HepG2 (cell line): Measurements from ENCODE around the gene PRSS48. TPM values are rescaled to one million over a fixed set of nuclear protein-coding genes. Genes with fewer than 3 reads are reported as not detected.

ENCODE experiments used
- AGO1 ChIP-seq: fragments of 200-400 bp; formaldehyde crosslinking; IDR thresholded peaks from 2 replicates; pipeline ENCODE4 v1.6.1; 2017; ENCODE audit warnings: mild to moderate bottlenecking, low read depth, low read length, moderate library complexity; ENCODE audit not compliant: poor library complexity, severe bottlenecking
- CCDC6 ChIP-seq: sonication (generic); formaldehyde crosslinking; IDR thresholded peaks from 2 replicates; pipeline ENCODE4 v1.8.1; 2022; ENCODE audit warnings: mild to moderate bottlenecking, missing genetic modification reagents, moderate library complexity
- GLI4 ChIP-seq: sonication (generic); formaldehyde crosslinking; IDR thresholded peaks from 2 replicates; pipeline ENCODE4 v1.5.1; 2020; ENCODE audit warnings: missing genetic modification reagents, mild to moderate bottlenecking, moderate library complexity, borderline replicate concordance
- HOXA3 ChIP-seq: sonication (generic); formaldehyde crosslinking; IDR thresholded peaks from 2 replicates; pipeline ENCODE4 v1.5.0; 2020; ENCODE audit warnings: missing genetic modification reagents
- LBX2 ChIP-seq: sonication (generic); formaldehyde crosslinking; IDR thresholded peaks from 2 replicates; pipeline ENCODE4 v1.5.0; 2020; ENCODE audit warnings: missing genetic modification reagents, mild to moderate bottlenecking, borderline replicate concordance
- NR2C2 ChIP-seq: sonication (generic); formaldehyde crosslinking; IDR thresholded peaks from 2 replicates; pipeline ENCODE4 v1.4.0; 2020; ENCODE audit warnings: missing genetic modification reagents, mild to moderate bottlenecking, moderate library complexity, borderline replicate concordance
- SALL1 ChIP-seq: sonication (generic); formaldehyde crosslinking; IDR thresholded peaks from 2 replicates; pipeline ENCODE4 v1.8.0; 2022; ENCODE audit warnings: mild to moderate bottlenecking, missing genetic modification reagents
- SIX1 ChIP-seq: sonication (generic); formaldehyde crosslinking; IDR thresholded peaks from 2 replicates; pipeline ENCODE4 v1.4.0; 2020; ENCODE audit warnings: missing genetic modification reagents, borderline replicate concordance
- ZFP37 ChIP-seq: sonication (generic); formaldehyde crosslinking; IDR thresholded peaks from 2 replicates; pipeline ENCODE4 v1.4.0; 2020; ENCODE audit warnings: missing genetic modification reagents, borderline replicate concordance
- ZNF121 ChIP-seq: sonication (generic); formaldehyde crosslinking; IDR thresholded peaks from 2 replicates; pipeline ENCODE4 v1.5.0; 2020; ENCODE audit warnings: mild to moderate bottlenecking, missing genetic modification reagents
- ZNF180 ChIP-seq: sonication (generic); formaldehyde crosslinking; IDR thresholded peaks from 2 replicates; pipeline ENCODE4 v1.4.0; 2020; ENCODE audit warnings: low read depth, missing genetic modification reagents, borderline replicate concordance
- ZNF3 ChIP-seq: IDR thresholded peaks from 2 replicates; pipeline ENCODE4 v1.7.0; 2017; ENCODE audit warnings: inconsistent platforms
- ZNF407 ChIP-seq: sonication (generic); formaldehyde crosslinking; IDR thresholded peaks from one replicate; pipeline ENCODE4 v1.5.1; 2020; ENCODE audit warnings: mild to moderate bottlenecking, missing genetic modification reagents; ENCODE audit errors: not compliant biosample characterization
- ZNF709 ChIP-seq: sonication (generic); formaldehyde crosslinking; IDR thresholded peaks from 2 replicates; pipeline ENCODE4 v1.5.0; 2020; ENCODE audit warnings: mild to moderate bottlenecking, missing genetic modification reagents
- ZNF770 ChIP-seq: sonication (generic); formaldehyde crosslinking; IDR thresholded peaks from 2 replicates; pipeline ENCODE4 v1.5.0; 2020; ENCODE audit warnings: mild to moderate bottlenecking, missing genetic modification reagents
- ZSCAN30 ChIP-seq: sonication (generic); formaldehyde crosslinking; IDR thresholded peaks from 2 replicates; pipeline ENCODE4 v1.5.0; 2020; ENCODE audit warnings: mild to moderate bottlenecking, missing genetic modification reagents
- polyA plus RNA-seq, 8 experiments: library from polyadenylated mRNA; depleted of rRNA in 3 of 8; stranded (reverse) in 7 of 8; unstranded in 1 of 8; fragments of >200 nt; fragmentation: Illumina TruSeq in 4 of 8; extraction: Trizol in 4 of 8; gene quantifications; 2 replicates each; pipeline versions ENCODE4 v1.2.1 to v1.2.3, GENCODE V29; 2011 to 2016; ENCODE audit warnings: low read depth in 4 of 8, missing spikeins in 1 of 8, mixed read lengths in 1 of 8; ENCODE audit not compliant: insufficient read depth in 1 of 8
- total RNA-seq, 5 experiments: library from RNA; depleted of rRNA; stranded (reverse); fragments of >200 nt; fragmentation: Illumina TruSeq; extraction: Trizol; gene quantifications; 2 replicates each; pipeline ENCODE4 v1.2.3, GENCODE V29; 2016; ENCODE audit warnings: low read depth in 1 of 5
- TF ChIP-seq, protein P1 (sequence below): IDR thresholded peaks from 2 replicates; pipeline ENCODE4 v1.6.1; 2016
- TF ChIP-seq, protein P2 (sequence below): sonication (generic); IDR thresholded peaks from 2 replicates; pipeline ENCODE4 v1.6.1; 2016; ENCODE audit warnings: low read depth, borderline replicate concordance

Gene PRSS48
- total and polyA plus RNA-seq, 2 of the 13 experiments (the other 11 are each of a cell fraction or from before 2014, with no cell fraction given): not detected

DNA sequence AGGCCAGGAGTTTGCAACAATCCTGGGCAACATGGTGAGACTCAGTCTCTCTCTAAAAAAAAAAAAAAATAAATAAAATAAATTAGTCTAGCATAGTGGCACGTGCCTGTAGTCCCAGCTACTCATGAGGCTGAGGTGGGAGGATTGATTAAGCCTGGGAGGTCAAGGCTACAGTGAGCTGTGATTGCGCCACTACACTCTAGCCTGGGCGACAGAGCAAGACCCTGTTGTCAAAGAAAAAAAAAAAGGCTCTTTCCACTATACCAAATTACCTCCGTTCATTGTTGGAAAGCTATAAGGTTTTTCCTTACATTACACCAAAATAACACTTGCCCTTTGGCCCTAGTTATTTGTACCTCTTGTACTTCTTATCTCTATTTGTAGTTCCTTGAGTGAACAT is 9.9 kb upstream of the PRSS48 start (continued):
- TF ChIP-seq ZNF770 (CRISPR knock-in tag) (peak; percentile 81), NR2C2 (CRISPR knock-in tag) (peak; percentile 77), ZNF407 (CRISPR knock-in tag) (no peak), ZNF3 (CRISPR knock-in tag) (no peak), SALL1 (CRISPR knock-in tag) (peak; percentile 64), SIX1 (CRISPR knock-in tag) (no peak), ZNF180 (CRISPR knock-in tag) (no peak), ZNF121 (peak; percentile 91), AGO1 (no peak), ZSCAN30 (CRISPR knock-in tag) (no peak), CCDC6 (CRISPR knock-in tag) (0 out of 2 replicates have a peak, but pooled peaks have one; percentile 14), GLI4 (CRISPR knock-in tag) (no peak), ZFP37 (CRISPR knock-in tag) (no peak), LBX2 (CRISPR knock-in tag) (no peak), ZNF709 (CRISPR knock-in tag) (no peak), HOXA3 (CRISPR knock-in tag) (peak; percentile 58; the same call in 1 of the 2 replicates)
- TF ChIP-seq, protein P1, sequence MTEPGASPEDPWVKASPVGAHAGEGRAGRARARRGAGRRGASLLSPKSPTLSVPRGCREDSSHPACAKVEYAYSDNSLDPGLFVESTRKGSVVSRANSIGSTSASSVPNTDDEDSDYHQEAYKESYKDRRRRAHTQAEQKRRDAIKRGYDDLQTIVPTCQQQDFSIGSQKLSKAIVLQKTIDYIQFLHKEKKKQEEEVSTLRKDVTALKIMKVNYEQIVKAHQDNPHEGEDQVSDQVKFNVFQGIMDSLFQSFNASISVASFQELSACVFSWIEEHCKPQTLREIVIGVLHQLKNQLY (CRISPR knock-in tag): no peak
- TF ChIP-seq, protein P2, sequence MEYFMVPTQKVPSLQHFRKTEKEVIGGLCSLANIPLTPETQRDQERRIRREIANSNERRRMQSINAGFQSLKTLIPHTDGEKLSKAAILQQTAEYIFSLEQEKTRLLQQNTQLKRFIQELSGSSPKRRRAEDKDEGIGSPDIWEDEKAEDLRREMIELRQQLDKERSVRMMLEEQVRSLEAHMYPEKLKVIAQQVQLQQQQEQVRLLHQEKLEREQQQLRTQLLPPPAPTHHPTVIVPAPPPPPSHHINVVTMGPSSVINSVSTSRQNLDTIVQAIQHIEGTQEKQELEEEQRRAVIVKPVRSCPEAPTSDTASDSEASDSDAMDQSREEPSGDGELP: no peak
